Measurements from ENCODE around the gene PRDX3.

Gene PRDX3

DNA sequence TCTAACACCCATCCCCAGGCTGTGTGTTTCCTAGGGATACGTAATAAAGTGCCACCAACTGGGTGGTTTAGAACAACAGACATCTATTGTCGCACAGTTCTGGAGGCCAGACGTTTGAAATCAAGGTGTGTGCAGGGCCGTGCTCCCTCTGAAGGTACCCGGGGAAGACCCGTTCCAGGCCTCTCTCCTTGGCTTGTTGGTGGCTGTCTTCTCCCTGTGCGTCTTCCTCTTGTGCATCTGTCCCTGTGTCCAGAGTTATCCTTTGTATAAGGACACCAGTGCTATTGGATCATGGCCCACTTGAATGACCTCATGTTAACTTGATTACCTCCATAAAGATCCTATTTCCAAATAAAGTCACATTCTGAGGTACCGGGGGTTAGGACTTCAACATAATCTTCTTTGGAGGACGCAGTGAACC is 44.4 kb upstream of the PRDX3 start:
- no peak overlapping the region for H3K9ac ChIP-seq (ENCODE audit: low read depth, low read length)
- no peak overlapping the region for H3K4me2 ChIP-seq (ENCODE audit: insufficient read depth, low read length)
- H3K36me3 ChIP-seq (ENCODE audit: insufficient read depth, low read length) = no peaks in the 10 kb centered on the region
- DNase-seq = no peak
- H3K9me3 ChIP-seq (ENCODE audit: insufficient read depth, low read length, severe bottlenecking) = no peaks in the 10 kb centered on the region
- ATAC-seq (ENCODE audit: insufficient read depth, low read depth) = no peak
- peaks cover 12% of the 10 kb centered on the region; the same call in 1 of the 2 replicates for H4K20me1 ChIP-seq (ENCODE audit: insufficient read depth, low read length)
- H3K79me2 ChIP-seq (ENCODE audit: insufficient read depth, low read length) = peaks cover 16% of the 10 kb centered on the region
- H3K4me1 ChIP-seq (ENCODE audit: insufficient read depth, low read length) = no peaks in the 10 kb centered on the region
- no peak for TF ChIP-seq EZH2 (IDR thresholded peaks at IDR 0.05; ENCODE audit: borderline replicate concordance, low read depth, low read length, severe bottlenecking)
- TF ChIP-seq, protein P1, sequence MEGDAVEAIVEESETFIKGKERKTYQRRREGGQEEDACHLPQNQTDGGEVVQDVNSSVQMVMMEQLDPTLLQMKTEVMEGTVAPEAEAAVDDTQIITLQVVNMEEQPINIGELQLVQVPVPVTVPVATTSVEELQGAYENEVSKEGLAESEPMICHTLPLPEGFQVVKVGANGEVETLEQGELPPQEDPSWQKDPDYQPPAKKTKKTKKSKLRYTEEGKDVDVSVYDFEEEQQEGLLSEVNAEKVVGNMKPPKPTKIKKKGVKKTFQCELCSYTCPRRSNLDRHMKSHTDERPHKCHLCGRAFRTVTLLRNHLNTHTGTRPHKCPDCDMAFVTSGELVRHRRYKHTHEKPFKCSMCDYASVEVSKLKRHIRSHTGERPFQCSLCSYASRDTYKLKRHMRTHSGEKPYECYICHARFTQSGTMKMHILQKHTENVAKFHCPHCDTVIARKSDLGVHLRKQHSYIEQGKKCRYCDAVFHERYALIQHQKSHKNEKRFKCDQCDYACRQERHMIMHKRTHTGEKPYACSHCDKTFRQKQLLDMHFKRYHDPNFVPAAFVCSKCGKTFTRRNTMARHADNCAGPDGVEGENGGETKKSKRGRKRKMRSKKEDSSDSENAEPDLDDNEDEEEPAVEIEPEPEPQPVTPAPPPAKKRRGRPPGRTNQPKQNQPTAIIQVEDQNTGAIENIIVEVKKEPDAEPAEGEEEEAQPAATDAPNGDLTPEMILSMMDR (IDR thresholded peaks at IDR 0.05; ENCODE audit: borderline replicate concordance, extremely low read depth, low read length, poor library complexity, severe bottlenecking) = no peak
- no peak overlapping the region for H2AFZ ChIP-seq (ENCODE audit: low read depth, low read length)
- no peak overlapping the region for H3K27ac ChIP-seq (ENCODE audit: low read length)
- no peak overlapping the region for H3K4me3 ChIP-seq (ENCODE audit: low read depth in 1 of 2, low read length in 2 of 2)
- no peaks in the 10 kb centered on the region for H3K27me3 ChIP-seq (ENCODE audit: insufficient read depth, low read length, poor library complexity)

DNA sequence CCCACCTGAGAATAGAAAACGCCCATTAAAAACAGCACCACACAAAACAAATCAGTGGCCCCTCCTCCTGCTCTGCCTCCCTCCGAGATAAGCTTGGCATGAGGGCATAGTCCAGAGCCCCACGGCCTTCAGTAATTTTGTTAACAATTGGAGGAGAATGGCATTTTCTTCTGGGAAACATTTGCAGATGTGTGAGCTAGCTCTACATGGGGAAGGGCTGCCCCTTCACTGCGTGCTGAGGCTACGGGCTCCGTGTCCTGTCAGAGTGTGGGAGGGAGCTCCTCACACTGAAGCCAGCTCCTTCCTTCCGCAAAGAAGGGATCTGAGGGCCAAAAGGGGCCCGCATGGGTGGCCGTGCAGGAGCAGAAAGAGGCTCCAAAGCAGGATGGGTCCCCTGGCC is 43.9 kb upstream of the PRDX3 start:
- ATAC-seq (ENCODE audit: insufficient read depth, low read depth) = no peak
- no peak overlapping the region for H3K4me2 ChIP-seq (ENCODE audit: insufficient read depth, low read length)
- TF ChIP-seq EZH2 (IDR thresholded peaks at IDR 0.05; ENCODE audit: borderline replicate concordance, low read depth, low read length, severe bottlenecking) = no peak
- TF ChIP-seq, protein P1 (IDR thresholded peaks at IDR 0.05; ENCODE audit: borderline replicate concordance, extremely low read depth, low read length, poor library complexity, severe bottlenecking) = no peak

DNA sequence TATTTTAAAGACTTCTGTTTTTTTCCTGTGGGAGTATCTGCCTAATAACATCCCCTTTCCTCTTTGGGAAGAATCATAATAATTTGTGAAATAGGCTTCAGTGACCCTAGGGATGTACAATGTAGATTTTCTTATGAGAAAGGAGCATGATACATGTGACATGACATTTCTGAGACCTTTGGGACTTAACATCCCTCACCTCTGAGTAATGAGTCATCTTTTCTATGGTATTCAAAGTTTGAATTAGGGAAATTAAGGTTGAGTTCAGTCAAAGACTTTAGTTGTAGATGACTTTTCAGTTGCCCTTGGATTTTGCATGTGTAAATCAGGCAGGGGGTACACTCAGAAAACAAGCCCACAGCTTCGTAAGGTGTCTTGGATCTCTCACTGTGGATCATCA is 43.1 kb upstream of the PRDX3 start:
- Histone ChIP-seq H3K9ac (ENCODE audit: low read depth, low read length) (no peak overlapping the region), H3K9me3 (ENCODE audit: insufficient read depth, low read length, severe bottlenecking) (no peaks in the 10 kb centered on the region), H2AFZ (ENCODE audit: low read depth, low read length) (no peak overlapping the region), H3K4me2 (ENCODE audit: insufficient read depth, low read length) (no peak overlapping the region), H3K4me1 (ENCODE audit: insufficient read depth, low read length) (no peaks in the 10 kb centered on the region), H3K27me3 (ENCODE audit: insufficient read depth, low read length, poor library complexity) (no peaks in the 10 kb centered on the region), H4K20me1 (ENCODE audit: insufficient read depth, low read length) (peaks cover 12% of the 10 kb centered on the region; the same call in 1 of the 2 replicates), H3K27ac (ENCODE audit: low read length) (no peak overlapping the region), H3K36me3 (ENCODE audit: insufficient read depth, low read length) (no peaks in the 10 kb centered on the region), H3K79me2 (ENCODE audit: insufficient read depth, low read length) (peaks cover 19% of the 10 kb centered on the region; the same call in 1 of the 2 replicates), H3K4me3 (ENCODE audit: low read depth in 1 of 2, low read length in 2 of 2) (no peak overlapping the region)
- DNase-seq = no peak
- TF ChIP-seq, protein P1 (IDR thresholded peaks at IDR 0.05; ENCODE audit: borderline replicate concordance, extremely low read depth, low read length, poor library complexity, severe bottlenecking) = no peak
- no peak for TF ChIP-seq EZH2 (IDR thresholded peaks at IDR 0.05; ENCODE audit: borderline replicate concordance, low read depth, low read length, severe bottlenecking)
- no peak for ATAC-seq (ENCODE audit: insufficient read depth, low read depth)

More for the DNA sequence above, 43.9 kb upstream of the PRDX3 start:
- DNase-seq = no peak
- peaks cover 20% of the 10 kb centered on the region for H3K79me2 ChIP-seq (ENCODE audit: insufficient read depth, low read length)
- H3K9me3 ChIP-seq (ENCODE audit: insufficient read depth, low read length, severe bottlenecking) = no peaks in the 10 kb centered on the region
- H3K4me3 ChIP-seq (ENCODE audit: low read depth in 1 of 2, low read length in 2 of 2) = no peak overlapping the region
- no peak overlapping the region for H2AFZ ChIP-seq (ENCODE audit: low read depth, low read length)
- H3K27me3 ChIP-seq (ENCODE audit: insufficient read depth, low read length, poor library complexity) = no peaks in the 10 kb centered on the region
- H3K36me3 ChIP-seq (ENCODE audit: insufficient read depth, low read length) = no peaks in the 10 kb centered on the region
- peaks cover 12% of the 10 kb centered on the region; the same call in 1 of the 2 replicates for H4K20me1 ChIP-seq (ENCODE audit: insufficient read depth, low read length)
- H3K27ac ChIP-seq (ENCODE audit: low read length) = no peak overlapping the region
- H3K9ac ChIP-seq (ENCODE audit: low read depth, low read length) = no peak overlapping the region
- H3K4me1 ChIP-seq (ENCODE audit: insufficient read depth, low read length) = no peaks in the 10 kb centered on the region
